WTC11 (cell line): ENCODE data around the gene OR8D4. TPM values are rescaled to one million over a fixed set of nuclear protein-coding genes. Genes with fewer than 3 reads are reported as not detected.

Experiments
- ATAC-seq: fragments of 200-7000 bp; cut with Tn5 transposase; 2 replicates; pipeline ENCODE4 v1.10.0; 2021; ENCODE audit warnings: mild to moderate bottlenecking, moderate library complexity
- CTCF ChIA-PET: fragments of 300-600 bp; sonication (Branson Sonifier 250); formaldehyde crosslinking; loops from one replicate; lab custom pipeline; 2021; ENCODE audit warnings: antibody characterized with exemption; lab: Charles Lee
- POLR2A ChIA-PET: fragments of 350-600 bp; sonication (Branson Sonifier 250); formaldehyde crosslinking; loops from one replicate; lab custom pipeline; 2021; ENCODE audit warnings: antibody characterized with exemption; lab: Charles Lee
- DNase-seq: peaks from one replicate; pipeline ENCODE4 v3.0.0; 2021; ENCODE audit warnings: low spot score
- H3K27ac Mint-ChIP-seq: 2 replicates; pipeline ENCODE4 v1.8.0; 2021; ENCODE audit warnings: mixed read lengths
- H3K27me3 Mint-ChIP-seq: 2 replicates; pipeline ENCODE4 v1.8.0; 2021; ENCODE audit warnings: low read depth, mild to moderate bottlenecking, moderate library complexity, mixed read lengths
- H3K36me3 Mint-ChIP-seq: 2 replicates; pipeline ENCODE4 v1.8.0; 2021; ENCODE audit warnings: mixed read lengths
- H3K4me1 Mint-ChIP-seq: 2 replicates; pipeline ENCODE4 v1.8.0; 2022; ENCODE audit warnings: mixed read lengths
- H3K4me3 Mint-ChIP-seq: 2 replicates; pipeline ENCODE4 v1.8.0; 2021; ENCODE audit warnings: mild to moderate bottlenecking, moderate library complexity, mixed read lengths
- H3K9me3 Mint-ChIP-seq: 2 replicates; pipeline ENCODE4 v1.8.0; 2021; ENCODE audit warnings: mixed read lengths
- ARID4B ChIP-seq: sonication (generic); formaldehyde crosslinking; IDR thresholded peaks from 2 replicates; pipeline ENCODE4 v1.8.0; 2023; ENCODE audit warnings: missing genetic modification reagents, mild to moderate bottlenecking, borderline replicate concordance
- E2F1 ChIP-seq: sonication (generic); formaldehyde crosslinking; IDR thresholded peaks from 2 replicates; pipeline ENCODE4 v1.8.0; 2022; ENCODE audit warnings: mild to moderate bottlenecking, missing genetic modification reagents
- ELF4 ChIP-seq: sonication (generic); formaldehyde crosslinking; IDR thresholded peaks from 2 replicates; pipeline ENCODE4 v1.8.1; 2022; ENCODE audit warnings: low read depth, mild to moderate bottlenecking, moderate library complexity, missing genetic modification reagents
- GRHL2 ChIP-seq: fragments of 250-450 bp; sonication (Bioruptor Pico); IDR thresholded peaks from 2 replicates; pipeline ENCODE4 v1.8.0; 2022; ENCODE audit warnings: mild to moderate bottlenecking, moderate library complexity; ENCODE audit not compliant: insufficient replicate concordance, severe bottlenecking
- IRF1 ChIP-seq: sonication (generic); formaldehyde crosslinking; IDR thresholded peaks from 2 replicates; pipeline ENCODE4 v1.8.0; 2023; ENCODE audit warnings: missing genetic modification reagents
- JAZF1 ChIP-seq: fragments of 250-450 bp; sonication (Bioruptor Pico); IDR thresholded peaks from 2 replicates; pipeline ENCODE4 v1.9.0; 2021; ENCODE audit warnings: moderate library complexity, mild to moderate bottlenecking, inconsistent platforms
- NR2C2 ChIP-seq: sonication (generic); formaldehyde crosslinking; IDR thresholded peaks from 2 replicates; pipeline ENCODE4 v1.8.0; 2022; ENCODE audit warnings: mild to moderate bottlenecking, missing genetic modification reagents
- PREB ChIP-seq: sonication (generic); formaldehyde crosslinking; IDR thresholded peaks from 2 replicates; pipeline ENCODE4 v1.8.1; 2022; ENCODE audit warnings: mild to moderate bottlenecking, missing genetic modification reagents, moderate library complexity, borderline replicate concordance
- RORB ChIP-seq: fragments of 250-450 bp; sonication (Bioruptor Pico); IDR thresholded peaks from 2 replicates; pipeline ENCODE4 v1.9.0; 2021; ENCODE audit warnings: mild to moderate bottlenecking
- USF2 ChIP-seq: sonication (generic); formaldehyde crosslinking; IDR thresholded peaks from 2 replicates; pipeline ENCODE4 v1.8.1; 2023; ENCODE audit warnings: mild to moderate bottlenecking, missing genetic modification reagents, moderate library complexity
- ZBTB43 ChIP-seq: sonication (generic); formaldehyde crosslinking; IDR thresholded peaks from 2 replicates; pipeline ENCODE4 v1.8.1; 2023; ENCODE audit warnings: mild to moderate bottlenecking, missing genetic modification reagents
- ZNF281 ChIP-seq: sonication (generic); formaldehyde crosslinking; IDR thresholded peaks from 2 replicates; pipeline ENCODE4 v1.8.0; 2023; ENCODE audit warnings: mild to moderate bottlenecking, missing genetic modification reagents
- ZNF317 ChIP-seq: sonication (generic); formaldehyde crosslinking; IDR thresholded peaks from 2 replicates; pipeline ENCODE4 v1.8.1; 2023; ENCODE audit warnings: low read depth, mild to moderate bottlenecking, moderate library complexity, missing genetic modification reagents, borderline replicate concordance
- ZNF512 ChIP-seq: sonication (generic); formaldehyde crosslinking; IDR thresholded peaks from 2 replicates; pipeline ENCODE4 v1.8.1; 2022; ENCODE audit warnings: missing genetic modification reagents, borderline replicate concordance
- total RNA-seq: library from RNA; stranded (reverse); gene quantifications from 3 replicates; pipeline ENCODE4 v1.2.3, GENCODE V29; 2021

The OR8D4 gene
- total RNA-seq, 1 experiment from 2014 or later: 0.07 TPM

- ATAC-seq (no peak), DNase-seq (no peak)
- Mint-ChIP-seq H3K27ac (no peak within 1 kb of the TSS), H3K9me3 (peaks cover 11% of the 10 kb centered on the region), H3K4me1 (no peaks in the 10 kb centered on the region), H3K4me3 (no peak within 1 kb of the TSS), H3K27me3 (no peaks in the 10 kb centered on the region), H3K36me3 (no peaks in the 10 kb centered on the region)
- ChIA-PET CTCF (no interaction called here), POLR2A (no interaction called here)
- TF ChIP-seq PREB (CRISPR knock-in tag): no peak
- no peak for TF ChIP-seq JAZF1 (CRISPR knock-in tag)
- no peak for TF ChIP-seq ZNF512 (CRISPR knock-in tag)
- no peak for TF ChIP-seq RORB (CRISPR knock-in tag)
- no peak for TF ChIP-seq ZNF317
- TF ChIP-seq ELF4 (CRISPR knock-in tag): no peak
- TF ChIP-seq E2F1: no peak
- TF ChIP-seq ZNF281 (CRISPR knock-in tag): no peak
- TF ChIP-seq IRF1 (CRISPR knock-in tag): no peak
- TF ChIP-seq ZBTB43 (CRISPR knock-in tag): no peak
- TF ChIP-seq USF2 (CRISPR knock-in tag): no peak
- TF ChIP-seq GRHL2 (CRISPR knock-in tag): no peak
- TF ChIP-seq ARID4B (CRISPR knock-in tag): no peak
- TF ChIP-seq NR2C2 (CRISPR knock-in tag): no peak
Measured at GRCh38 chr11:123943738-123944137, 41.8 kb downstream of the OR8D4 start, which contains the start of gene OR6T1. Gene OR6T1, minus strand, starts transcription at chr11:123943838. Its CDS starts 0 bp downstream, at chr11:123943838.
